MG63 (cell line): ENCODE measurements around the gene RAF1. TPM values are rescaled to one million over a fixed set of nuclear protein-coding genes. Genes with fewer than 3 reads are reported as not detected.
A peak's percentile ranks its signal among the peaks of the same experiment; 100 is the strongest.
"Not testable (repeated sequence)": the region's sequence is repeated elsewhere in the genome, so short reads cannot be mapped to it uniquely, and the experiment has no call there.

Experiments
- DNase-seq: peaks from one replicate; pipeline ENCODE4 v3.0.0-alpha.2; 2020
- H3K27me3 ChIP-seq: fragments of 250-450 bp; sonication (Bioruptor Pico); 2 replicates; pipeline ENCODE4 v1.5.1; 2020; ENCODE audit warnings: mild to moderate bottlenecking, moderate library complexity
- H3K36me3 ChIP-seq: fragments of 250-450 bp; sonication (Bioruptor Pico); 2 replicates; pipeline ENCODE4 v1.5.1; 2020; ENCODE audit warnings: mild to moderate bottlenecking, moderate library complexity
- H3K4me3 ChIP-seq: fragments of 250-450 bp; sonication (Bioruptor Pico); 2 replicates; pipeline ENCODE4 v1.5.1; 2020; ENCODE audit warnings: mild to moderate bottlenecking, moderate library complexity
- H3K9me3 ChIP-seq: fragments of 250-450 bp; sonication (Bioruptor Pico); 2 replicates; pipeline ENCODE4 v1.5.1; 2020; ENCODE audit warnings: mild to moderate bottlenecking, moderate library complexity
- total RNA-seq: library from RNA; depleted of rRNA; stranded (reverse); fragments of >200 nt; shearing (Covaris generic); gene quantifications from 2 replicates; pipeline ENCODE4 v1.2.3, GENCODE V29; 2014; ENCODE audit warnings: low replicate concordance

Gene RAF1
- total RNA-seq, 1 experiment from 2014 or later = 62.0 TPM

GRCh38 chr3:12686096-12686495 lies 22.2 kb upstream of the RAF1 start:
- no peaks in the 10 kb centered on the region for H3K27me3 ChIP-seq
- no peaks in the 10 kb centered on the region for H3K36me3 ChIP-seq

GRCh38 chr3:12681943-12682390 lies 18.1 kb upstream of the RAF1 start:
- no peaks in the 10 kb centered on the region for H3K36me3 ChIP-seq
- no peak overlapping the region for H3K4me3 ChIP-seq
- H3K27me3 ChIP-seq = no peaks in the 10 kb centered on the region
- no peaks in the 10 kb centered on the region for H3K9me3 ChIP-seq
- DNase-seq = peak; percentile 47

More at GRCh38 chr3:12686096-12686495, 22.2 kb upstream of the RAF1 start:
- Histone ChIP-seq H3K4me3 (no peak overlapping the region), H3K9me3 (no peaks in the 10 kb centered on the region)
- no peak for DNase-seq

- Histone ChIP-seq H3K36me3 (no peaks in the 10 kb centered on the region), H3K9me3 (no peaks in the 10 kb centered on the region), H3K4me3 (no peak overlapping the region), H3K27me3 (no peaks in the 10 kb centered on the region)
- no peak for DNase-seq
These were observed 17.4 kb upstream of the RAF1 start for GRCh38 chr3:12681089-12681942.

- Histone ChIP-seq H3K36me3 (no peaks in the 10 kb centered on the region), H3K9me3 (no peaks in the 10 kb centered on the region), H3K27me3 (no peaks in the 10 kb centered on the region), H3K4me3 (no peak overlapping the region)
- peak; percentile 58 for DNase-seq
These were observed 15.6 kb upstream of the RAF1 start for GRCh38 chr3:12679468-12679867.

GRCh38 chr3:12677616-12678015 lies 13.7 kb upstream of the RAF1 start:
- no peak for DNase-seq
- H3K36me3 ChIP-seq = no peaks in the 10 kb centered on the region
- no peaks in the 10 kb centered on the region for H3K9me3 ChIP-seq
- H3K27me3 ChIP-seq = no peaks in the 10 kb centered on the region
- no peak overlapping the region for H3K4me3 ChIP-seq

- no peaks in the 10 kb centered on the region for H3K27me3 ChIP-seq
- no peaks in the 10 kb centered on the region for H3K9me3 ChIP-seq
- H3K36me3 ChIP-seq = no peaks in the 10 kb centered on the region
- no peak overlapping the region for H3K4me3 ChIP-seq
- no peak for DNase-seq
These were observed 11.3 kb upstream of the RAF1 start for GRCh38 chr3:12675115-12675810.

- H3K9me3 ChIP-seq, H3K4me3 ChIP-seq, H3K36me3 ChIP-seq, H3K27me3 ChIP-seq, DNase-seq: not testable (repeated sequence)
These were observed 10.2 kb upstream of the RAF1 start for GRCh38 chr3:12673956-12674736.

GRCh38 chr3:12671120-12671450 lies 7.2 kb upstream of the RAF1 start:
- Histone ChIP-seq H3K4me3 (no peak overlapping the region), H3K36me3 (no peaks in the 10 kb centered on the region), H3K27me3 (no peaks in the 10 kb centered on the region), H3K9me3 (no peaks in the 10 kb centered on the region)
- DNase-seq = no peak

GRCh38 chr3:12670365-12671119 lies 6.6 kb upstream of the RAF1 start:
- Histone ChIP-seq H3K36me3 (no peaks in the 10 kb centered on the region), H3K27me3 (no peaks in the 10 kb centered on the region), H3K9me3 (no peaks in the 10 kb centered on the region), H3K4me3 (no peak overlapping the region)
- no peak for DNase-seq

GRCh38 chr3:12663401-12663935 lies 449 bp downstream of the RAF1 start:
- no peaks in the 10 kb centered on the region for H3K27me3 ChIP-seq

GRCh38 chr3:12662593-12663400 lies 1.1 kb downstream of the RAF1 start:
- Histone ChIP-seq H3K27me3 (no peaks in the 10 kb centered on the region), H3K9me3 (no peaks in the 10 kb centered on the region), H3K36me3 (no peaks in the 10 kb centered on the region; the same call in 1 of the 2 replicates), H3K4me3 (peak overlapping the region; percentile 85)
- peak; percentile 26 for DNase-seq

More at GRCh38 chr3:12663401-12663935, 449 bp downstream of the RAF1 start:
- Histone ChIP-seq H3K4me3 (peak overlapping the region; percentile 85), H3K36me3 (no peaks in the 10 kb centered on the region; the same call in 1 of the 2 replicates), H3K9me3 (no peaks in the 10 kb centered on the region)
- DNase-seq = peak; percentile 48

GRCh38 chr3:12661926-12662592 lies 1.9 kb downstream of the RAF1 start:
- no peaks in the 10 kb centered on the region for H3K27me3 ChIP-seq
- DNase-seq = no peak
- H3K4me3 ChIP-seq = peak overlapping the region; percentile 85
- no peaks in the 10 kb centered on the region; the same call in 1 of the 2 replicates for H3K36me3 ChIP-seq
- H3K9me3 ChIP-seq = no peaks in the 10 kb centered on the region

GRCh38 chr3:12661375-12661774 lies 2.5 kb downstream of the RAF1 start:
- H3K27me3 ChIP-seq, H3K9me3 ChIP-seq, H3K36me3 ChIP-seq, H3K4me3 ChIP-seq, DNase-seq: not testable (repeated sequence)

- no peaks in the 10 kb centered on the region for H3K9me3 ChIP-seq
- no peak for DNase-seq
- no peak overlapping the region for H3K4me3 ChIP-seq
- no peaks in the 10 kb centered on the region for H3K27me3 ChIP-seq
- H3K36me3 ChIP-seq = no peaks in the 10 kb centered on the region; the same call in 1 of the 2 replicates
These were observed 3.7 kb downstream of the RAF1 start for GRCh38 chr3:12660196-12660595.
